Naive thymus-derived CD4-positive, alpha-beta T cell (primary cell): ENCODE data around the gene GORASP2. TPM values are rescaled to one million over a fixed set of nuclear protein-coding genes. Genes with fewer than 3 reads are reported as not detected.

Source experiments
- ATAC-seq: fragments of 150-1000 bp; cut with Tn5 transposase; 2 replicates; pipeline ENCODE4 v1.10.0; 2021; ENCODE audit warnings: mild to moderate bottlenecking, moderate library complexity
- CTCF ChIA-PET: fragments of 350-600 bp; sonication (Branson Sonifier 250); formaldehyde crosslinking; loops from one replicate; lab custom pipeline; 2021; ENCODE audit warnings: antibody characterized with exemption; lab: Charles Lee
- POLR2A ChIA-PET: fragments of 350-600 bp; sonication (Branson Sonifier 250); formaldehyde crosslinking; loops from one replicate; lab custom pipeline; 2021; ENCODE audit warnings: antibody characterized with exemption, inconsistent platforms; lab: Charles Lee
- DNase-seq, 9 donors: peaks; one replicate each; pipeline versions ENCODE4 v3.0.0 to v3.0.0-alpha.2; 2020 to 2022; ENCODE audit warnings: mixed read lengths in 1 of 9
- H3K27ac ChIP-seq: one replicate; pipeline ENCODE4 v1.7.0; 2013; ENCODE audit warnings: mild to moderate bottlenecking, low read depth, low read length, moderate library complexity
- H3K27me3 ChIP-seq, 2 donors: one replicate each; pipeline ENCODE4 v1.7.0; 2013; ENCODE audit warnings: low read length in 2 of 2, mild to moderate bottlenecking in 2 of 2, moderate library complexity in 2 of 2; ENCODE audit not compliant: control insufficient read depth in 2 of 2, insufficient read depth in 2 of 2
- H3K36me3 ChIP-seq, 3 experiments: 1 replicate in 2 of 3; 2 replicates in 1 of 3; pipeline ENCODE4 v1.7.0; 2013; ENCODE audit warnings: low read length in 3 of 3, mild to moderate bottlenecking in 3 of 3, moderate library complexity in 1 of 3; ENCODE audit not compliant: insufficient read depth in 3 of 3, control insufficient read depth in 2 of 3
- H3K4me1 ChIP-seq, 2 donors: one replicate each; pipeline ENCODE4 v1.7.0; 2013; ENCODE audit warnings: low read length in 2 of 2, mild to moderate bottlenecking in 2 of 2, moderate library complexity in 1 of 2; ENCODE audit not compliant: control insufficient read depth in 2 of 2, insufficient read depth in 2 of 2
- H3K4me3 ChIP-seq: 2 replicates; pipeline ENCODE4 v1.7.0; 2013; ENCODE audit warnings: mild to moderate bottlenecking, low read length
- H3K9me3 ChIP-seq, 3 experiments: 1 replicate in 2 of 3; 2 replicates in 1 of 3; pipeline ENCODE4 v1.7.0; 2013; ENCODE audit warnings: low read length in 3 of 3; ENCODE audit not compliant: control insufficient read depth in 2 of 3
- H3K27ac Mint-ChIP-seq, 9 donors: one replicate each; pipeline ENCODE4 v1.8.0; 2020 to 2022; ENCODE audit warnings: mixed read lengths in 9 of 9, mild to moderate bottlenecking in 8 of 9, moderate library complexity in 5 of 9, inconsistent platforms in 2 of 9
- H3K27me3 Mint-ChIP-seq, 5 donors: one replicate each; pipeline ENCODE4 v1.8.0; 2021 to 2022; ENCODE audit warnings: mixed read lengths in 5 of 5, mild to moderate bottlenecking in 1 of 5
- H3K36me3 Mint-ChIP-seq, 5 donors: one replicate each; pipeline ENCODE4 v1.8.0; 2020 to 2022; ENCODE audit warnings: mixed read lengths in 5 of 5, mild to moderate bottlenecking in 3 of 5, inconsistent platforms in 1 of 5
- H3K4me1 Mint-ChIP-seq, 7 donors: one replicate each; pipeline ENCODE4 v1.8.0; 2020 to 2022; ENCODE audit warnings: mixed read lengths in 7 of 7, mild to moderate bottlenecking in 3 of 7, inconsistent platforms in 1 of 7
- H3K4me3 Mint-ChIP-seq, 10 donors: one replicate each; pipeline ENCODE4 v1.8.0; 2020 to 2022; ENCODE audit warnings: mild to moderate bottlenecking in 10 of 10, mixed read lengths in 10 of 10, moderate library complexity in 6 of 10, inconsistent platforms in 2 of 10
- H3K9me3 Mint-ChIP-seq, 11 donors: one replicate each; pipeline ENCODE4 v1.8.0; 2020 to 2022; ENCODE audit warnings: mixed read lengths in 11 of 11, mild to moderate bottlenecking in 4 of 11, inconsistent platforms in 1 of 11, moderate library complexity in 1 of 11
- intact Hi-C, 2 donors: fragments of 100-400 bp; cut with micrococcal nuclease; formaldehyde crosslinking; loops; one replicate each; pipeline ENCODE4 v1.15.1; 2023
- polyA plus RNA-seq, 2 donors: library from polyadenylated mRNA; unstranded; fragments of 300-500 nt; fragmentation: Illumina TruSeq; gene quantifications; one replicate each; pipeline ENCODE4 v1.2.3, GENCODE V29; 2021
- total RNA-seq, 6 experiments: library from RNA in 5 of 6; stranded (reverse) in 5 of 6; gene quantifications; 1 replicate in 5 of 6; 2 replicates in 1 of 6; pipeline ENCODE4 v1.2.3 and lab custom pipeline; 2021 to 2026

GORASP2 gene
- total and polyA plus RNA-seq, 7 experiments from 2014 or later, result 65.2 to 104 (median 77.2) TPM

GRCh38 chr2:170969872-170970496 lies 40.9 kb downstream of the GORASP2 start:
- Histone ChIP-seq H3K27ac (no peak overlapping the region), H3K36me3 (peaks cover 4 to 22% (median 5%) of the 10 kb centered on the region in 3 experiments), H3K9me3 (no peaks in the 10 kb centered on the region), H3K4me1 (peaks cover 4 to 11% of the 10 kb centered on the region in 2 donors), H3K4me3 (no peak overlapping the region), H3K27me3 (no peaks in the 10 kb centered on the region)
- no peaks in the 10 kb centered on the region for H3K27me3 Mint-ChIP-seq
- DNase-seq (no peak), ATAC-seq (no peak)
- peaks cover 0 to 2% (median 0%) of the 10 kb centered on the region in 11 donors for H3K9me3 Mint-ChIP-seq
- POLR2A ChIA-PET, result no interaction called here
- intact Hi-C loops, result loop anchor here in 1 of 2 donors (5.0 kb wide), 1 partner anchor 277 kb away; no protein-coding TSS in a partner anchor
- CTCF ChIA-PET, result interaction anchor here (1.3 kb wide), 1 partner anchor 446 kb away, joined by 5 read pairs; no protein-coding TSS in a partner anchor
- peak overlapping the region in 3 of 9 donors; percentile 25 to 72 (median 64) for H3K27ac Mint-ChIP-seq
- H3K36me3 Mint-ChIP-seq, result peaks cover 3 to 28% (median 7%) of the 10 kb centered on the region in 5 donors
- H3K4me1 Mint-ChIP-seq, result peaks cover 5 to 19% (median 10%) of the 10 kb centered on the region in 7 donors
- H3K4me3 Mint-ChIP-seq, result no peak overlapping the region

GRCh38 chr2:170971071-170971470 lies 42.0 kb downstream of the GORASP2 start:
- ChIA-PET POLR2A (interaction anchor here (0.7 kb wide), 1 partner anchor 88 kb away, joined by 5 read pairs; no protein-coding TSS in a partner anchor), CTCF (interaction anchor here (5.6 kb wide), 1 partner anchor 446 kb away, joined by 56 read pairs; no protein-coding TSS in a partner anchor)
- no peak overlapping the region for H3K4me3 ChIP-seq
- no peaks in the 10 kb centered on the region for H3K27me3 Mint-ChIP-seq
- H3K27me3 ChIP-seq, result no peaks in the 10 kb centered on the region
- DNase-seq, result no peak
- no peak overlapping the region for H3K27ac ChIP-seq
- intact Hi-C loops, result loop anchor here in 1 of 2 donors (5.0 kb wide), 1 partner anchor 276 kb away; no protein-coding TSS in a partner anchor
- no peaks in the 10 kb centered on the region for H3K9me3 ChIP-seq
- H3K4me3 Mint-ChIP-seq, result no peak overlapping the region
- no peak overlapping the region for H3K27ac Mint-ChIP-seq
- peaks cover 4 to 11% of the 10 kb centered on the region in 2 donors for H3K4me1 ChIP-seq
- peaks cover 5 to 20% (median 10%) of the 10 kb centered on the region in 7 donors for H3K4me1 Mint-ChIP-seq
- peaks cover 0 to 2% (median 0%) of the 10 kb centered on the region in 11 donors for H3K9me3 Mint-ChIP-seq
- peaks cover 0 to 18% (median 4%) of the 10 kb centered on the region in 5 donors for H3K36me3 Mint-ChIP-seq
- ATAC-seq, result no peak
- H3K36me3 ChIP-seq, result peaks cover 0 to 11% (median 4%) of the 10 kb centered on the region in 3 experiments

- CTCF ChIA-PET, result interaction anchor here (0.9 to 5.6 kb wide), 7 partner anchors 12 to 460 kb away, joined by 3 to 56 read pairs (median 7); no protein-coding TSS in a partner anchor
- H3K4me3 ChIP-seq, result peak overlapping the region; percentile 84
- intact Hi-C loops, result loop anchor here (1.0 to 5.0 kb wide), 8 partner anchors 18 to 462 kb away; partner anchors contain the start of genes DCAF17 (in 2 of the 2) and GORASP2 (in 2 of the 2)
- POLR2A ChIA-PET, result interaction anchor here (1.0 to 3.8 kb wide), 8 partner anchors 43 to 444 kb away, joined by 3 to 32 read pairs (median 6); partner anchors contain the start of gene GORASP2
- H3K27me3 ChIP-seq, result no peaks in the 10 kb centered on the region
- peak overlapping the region; percentile 67 for H3K27ac ChIP-seq
- peaks cover 4 to 11% of the 10 kb centered on the region in 2 donors for H3K4me1 ChIP-seq
- ATAC-seq (no peak), DNase-seq (no peak)
- peaks cover 0 to 6% (median 0%) of the 10 kb centered on the region in 5 donors for H3K36me3 Mint-ChIP-seq
- peak overlapping the region; percentile 51 to 87 (median 73) for H3K4me3 Mint-ChIP-seq
- H3K27ac Mint-ChIP-seq, result peak overlapping the region in 6 of 9 donors; percentile 64 to 81 (median 74)
- H3K36me3 ChIP-seq, result no peaks in the 10 kb centered on the region
- H3K4me1 Mint-ChIP-seq, result peaks cover 5 to 20% (median 10%) of the 10 kb centered on the region in 7 donors
- no peaks in the 10 kb centered on the region for H3K9me3 ChIP-seq
- no peaks in the 10 kb centered on the region for H3K27me3 Mint-ChIP-seq
- H3K9me3 Mint-ChIP-seq, result peaks cover 0 to 2% (median 0%) of the 10 kb centered on the region in 11 donors
These were observed 43.5 kb downstream of the GORASP2 start for GRCh38 chr2:170972296-170973224.

GRCh38 chr2:170973225-170973491 lies 44.1 kb downstream of the GORASP2 start:
- Histone ChIP-seq H3K4me1 (peaks cover 4 to 11% of the 10 kb centered on the region in 2 donors), H3K4me3 (peak overlapping the region; percentile 84), H3K27me3 (no peaks in the 10 kb centered on the region), H3K36me3 (no peaks in the 10 kb centered on the region), H3K9me3 (no peaks in the 10 kb centered on the region), H3K27ac (peak overlapping the region; percentile 67)
- H3K9me3 Mint-ChIP-seq, result peaks cover 0 to 2% (median 0%) of the 10 kb centered on the region in 11 donors
- peaks cover 5 to 20% (median 10%) of the 10 kb centered on the region in 7 donors for H3K4me1 Mint-ChIP-seq
- peak overlapping the region; percentile 51 to 87 (median 73) for H3K4me3 Mint-ChIP-seq
- no peak for ATAC-seq
- no peaks in the 10 kb centered on the region for H3K27me3 Mint-ChIP-seq
- intact Hi-C loops, result loop anchor here (1.0 to 5.0 kb wide), 8 partner anchors 18 to 461 kb away; partner anchors contain the start of genes DCAF17 (in 2 of the 2) and GORASP2 (in 2 of the 2)
- no peak for DNase-seq
- ChIA-PET CTCF (interaction anchor here (0.9 to 5.6 kb wide), 7 partner anchors 11 to 460 kb away, joined by 3 to 56 read pairs (median 7); no protein-coding TSS in a partner anchor), POLR2A (interaction anchor here (1.0 to 3.8 kb wide), 7 partner anchors 44 to 443 kb away, joined by 3 to 32 read pairs (median 7); partner anchors contain the start of gene GORASP2)
- H3K27ac Mint-ChIP-seq, result peak overlapping the region in 6 of 9 donors; percentile 64 to 81 (median 74)
- H3K36me3 Mint-ChIP-seq, result peaks cover 0 to 4% (median 0%) of the 10 kb centered on the region in 5 donors

GRCh38 chr2:170973492-170974303 lies 44.6 kb downstream of the GORASP2 start:
- POLR2A ChIA-PET, result interaction anchor here (1.0 to 3.8 kb wide), 8 partner anchors 44 to 460 kb away, joined by 3 to 32 read pairs (median 8); partner anchors contain the start of genes DCAF17, GORASP2 and METTL8
- peaks cover 0 to 2% (median 0%) of the 10 kb centered on the region in 11 donors for H3K9me3 Mint-ChIP-seq

More at GRCh38 chr2:170973492-170974303, 44.6 kb downstream of the GORASP2 start:
- Mint-ChIP-seq H3K4me3 (peak overlapping the region; percentile 51 to 87 (median 84)), H3K27ac (peak overlapping the region; percentile 33 to 90 (median 79)), H3K27me3 (no peaks in the 10 kb centered on the region), H3K4me1 (peaks cover 5 to 20% (median 10%) of the 10 kb centered on the region in 7 donors), H3K36me3 (peaks cover 0 to 2% (median 0%) of the 10 kb centered on the region in 5 donors)
- peak; percentile 86 to 96 (median 91) for DNase-seq
- intact Hi-C loops, result loop anchor here (1.0 to 5.0 kb wide), 8 partner anchors 17 to 461 kb away; partner anchors contain the start of genes DCAF17 (in 2 of the 2) and GORASP2 (in 2 of the 2)
- Histone ChIP-seq H3K4me3 (peak overlapping the region; percentile 84), H3K27me3 (no peaks in the 10 kb centered on the region), H3K36me3 (no peaks in the 10 kb centered on the region), H3K4me1 (peaks cover 4 to 11% of the 10 kb centered on the region in 2 donors), H3K27ac (peak overlapping the region; percentile 67), H3K9me3 (no peaks in the 10 kb centered on the region)
- CTCF ChIA-PET, result interaction anchor here (0.5 to 5.6 kb wide), 10 partner anchors 11 to 459 kb away, joined by 3 to 56 read pairs (median 6); partner anchors contain the start of gene GORASP2
- ATAC-seq, result peak; percentile 99
